ENCODE results near the gene HSPA2.
"Not testable (repeated sequence)": the region's sequence is repeated elsewhere in the genome, so short reads cannot be mapped to it uniquely, and the experiment has no call there.

HSPA2 gene

GRCh38 chr14:64516969-64517368 is 23.6 kb upstream of the HSPA2 start:
- no peak for DNase-seq

GRCh38 chr14:64517667-64518066 is 22.9 kb upstream of the HSPA2 start:
- DNase-seq, result not testable (repeated sequence)

DNA sequence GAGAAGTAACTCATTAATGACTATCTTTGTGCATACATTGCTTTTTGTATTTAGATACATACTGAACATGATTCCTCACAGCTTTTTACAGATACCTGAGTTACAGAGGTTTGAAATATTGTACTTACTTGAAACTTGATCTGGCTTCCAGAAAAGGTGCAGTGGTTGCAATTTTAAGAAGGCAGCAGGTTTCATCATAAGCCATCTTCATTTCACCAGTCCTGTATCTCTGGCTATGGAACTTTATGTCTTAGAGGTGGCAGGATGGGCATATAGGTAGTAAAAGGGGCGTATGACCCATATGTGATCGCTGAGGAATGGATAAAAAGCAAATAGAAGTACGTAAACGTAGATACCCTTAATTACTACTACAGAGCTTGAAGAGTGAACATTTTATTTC is 22.3 kb upstream of the HSPA2 start:
- no peak for DNase-seq

- no peak for DNase-seq
Measured at GRCh38 chr14:64520699-64521098, 19.8 kb upstream of the HSPA2 start.

GRCh38 chr14:64522591-64523355 is 17.8 kb upstream of the HSPA2 start:
- no peak for DNase-seq

DNA sequence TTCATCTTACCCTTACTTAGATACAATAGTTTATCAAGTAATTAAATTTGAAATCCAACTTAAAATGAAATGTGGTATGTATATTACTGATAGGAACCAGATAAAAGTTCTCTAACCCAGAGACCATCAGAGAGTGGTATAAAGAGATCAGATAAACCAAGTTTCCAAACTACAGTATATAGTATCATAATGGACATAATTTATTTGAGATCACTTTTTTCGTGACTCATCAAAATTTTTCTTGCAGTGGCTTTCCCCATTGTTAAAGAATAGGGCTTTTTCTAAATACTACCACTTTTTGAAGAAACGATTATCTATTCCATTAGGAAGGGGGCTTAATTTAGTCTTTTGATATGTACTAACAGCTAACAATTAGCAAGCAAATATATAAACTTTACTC is 15.2 kb upstream of the HSPA2 start:
- no peak for DNase-seq

- DNase-seq, result no peak
Measured at GRCh38 chr14:64531567-64531966, 9.0 kb upstream of the HSPA2 start.

GRCh38 chr14:64536488-64537245 is 3.9 kb upstream of the HSPA2 start:
- DNase-seq, result no peak

GRCh38 chr14:64541261-64541971 is 875 bp downstream of the HSPA2 start:
- DNase-seq, result no peak

DNA sequence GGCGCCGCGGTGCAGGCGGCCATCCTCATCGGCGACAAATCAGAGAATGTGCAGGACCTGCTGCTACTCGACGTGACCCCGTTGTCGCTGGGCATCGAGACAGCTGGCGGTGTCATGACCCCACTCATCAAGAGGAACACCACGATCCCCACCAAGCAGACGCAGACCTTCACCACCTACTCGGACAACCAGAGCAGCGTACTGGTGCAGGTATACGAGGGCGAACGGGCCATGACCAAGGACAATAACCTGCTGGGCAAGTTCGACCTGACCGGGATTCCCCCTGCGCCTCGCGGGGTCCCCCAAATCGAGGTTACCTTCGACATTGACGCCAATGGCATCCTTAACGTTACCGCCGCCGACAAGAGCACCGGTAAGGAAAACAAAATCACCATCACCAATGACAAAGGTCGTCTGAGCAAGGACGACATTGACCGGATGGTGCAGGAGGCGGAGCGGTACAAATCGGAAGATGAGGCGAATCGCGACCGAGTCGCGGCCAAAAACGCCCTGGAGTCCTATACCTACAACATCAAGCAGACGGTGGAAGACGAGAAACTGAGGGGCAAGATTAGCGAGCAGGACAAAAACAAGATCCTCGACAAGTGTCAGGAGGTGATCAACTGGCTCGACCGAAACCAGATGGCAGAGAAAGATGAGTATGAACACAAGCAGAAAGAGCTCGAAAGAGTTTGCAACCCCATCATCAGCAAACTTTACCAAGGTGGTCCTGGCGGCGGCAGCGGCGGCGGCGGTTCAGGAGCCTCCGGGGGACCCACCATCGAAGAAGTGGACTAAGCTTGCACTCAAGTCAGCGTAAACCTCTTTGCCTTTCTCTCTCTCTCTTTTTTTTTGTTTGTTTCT is 1.7 kb downstream of the HSPA2 start:
- DNase-seq, result peak; percentile 72

DNA sequence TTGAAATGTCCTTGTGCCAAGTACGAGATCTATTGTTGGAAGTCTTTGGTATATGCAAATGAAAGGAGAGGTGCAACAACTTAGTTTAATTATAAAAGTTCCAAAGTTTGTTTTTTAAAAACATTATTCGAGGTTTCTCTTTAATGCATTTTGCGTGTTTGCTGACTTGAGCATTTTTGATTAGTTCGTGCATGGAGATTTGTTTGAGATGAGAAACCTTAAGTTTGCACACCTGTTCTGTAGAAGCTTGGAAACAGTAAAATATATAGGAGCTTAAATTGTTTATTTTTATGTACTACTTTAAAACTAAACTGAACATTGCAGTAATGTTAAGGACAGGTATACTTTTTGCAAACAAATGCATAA is 2.3 kb downstream of the HSPA2 start:
- no peak for DNase-seq

DNA sequence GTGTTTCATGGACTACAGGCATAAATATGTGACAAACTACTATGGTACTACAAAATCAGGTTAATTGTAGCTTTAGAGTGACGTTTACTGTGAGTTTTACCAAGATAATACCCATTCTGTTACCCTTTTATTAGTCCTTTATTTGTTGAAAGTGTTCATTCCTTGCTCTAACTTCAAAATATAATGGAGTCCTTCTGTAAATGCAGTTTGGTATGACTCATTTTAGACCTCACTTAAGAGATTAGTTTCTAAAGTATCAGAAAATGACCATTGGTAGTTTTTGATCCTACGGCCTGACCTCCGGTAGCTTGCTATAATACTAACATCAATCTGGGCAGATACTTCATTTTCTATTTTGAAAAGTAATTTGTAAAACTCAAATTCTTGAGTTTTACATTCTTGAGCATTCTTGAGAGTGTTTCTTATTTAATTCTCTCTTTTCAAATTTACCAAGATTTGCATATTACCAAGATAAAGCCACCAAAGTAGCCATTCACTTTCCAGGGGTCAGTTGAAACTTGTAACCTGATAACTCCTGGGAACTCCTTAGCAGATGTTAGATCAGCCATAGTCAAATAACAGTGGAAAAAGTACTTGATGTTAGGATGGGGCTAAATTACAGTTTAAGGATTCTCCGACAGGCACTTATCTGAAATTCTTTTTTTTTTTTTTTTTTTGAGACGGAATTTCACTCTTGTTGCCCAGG is 4.2 kb downstream of the HSPA2 start:
- DNase-seq, result no peak

DNA sequence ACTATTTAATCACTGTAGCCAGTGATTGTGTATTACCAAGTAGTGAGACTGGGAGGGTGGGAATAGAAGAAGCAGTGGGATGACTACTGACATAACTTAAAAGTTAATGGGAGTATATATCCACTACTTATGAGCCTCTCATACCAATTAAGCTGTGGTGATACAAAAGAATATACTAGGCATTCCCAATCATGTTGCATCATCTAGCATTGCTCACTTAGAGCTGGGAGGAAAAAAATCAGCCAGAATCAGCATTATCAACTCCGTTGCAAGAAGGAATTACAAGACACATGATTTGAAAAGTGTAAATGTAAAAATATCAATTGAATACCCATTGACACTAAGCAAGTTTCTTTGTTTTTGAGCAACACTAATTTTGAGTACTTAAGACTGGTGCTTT is 8.5 kb downstream of the HSPA2 start:
- DNase-seq, result no peak

GRCh38 chr14:64549791-64550620 is 9.5 kb downstream of the HSPA2 start, which contains the start of gene PPP1R36:
Gene PPP1R36 (plus strand): TSS chr14:64549961. CDS start chr14:64549998, 37 bp downstream.
- DNase-seq, result peak; percentile 83

- peak; percentile 39 for DNase-seq
Measured at GRCh38 chr14:64550621-64551333, 10.2 kb downstream of the HSPA2 start.

- DNase-seq, result no peak
Measured at GRCh38 chr14:64554556-64554955, 14.0 kb downstream of the HSPA2 start.

DNA sequence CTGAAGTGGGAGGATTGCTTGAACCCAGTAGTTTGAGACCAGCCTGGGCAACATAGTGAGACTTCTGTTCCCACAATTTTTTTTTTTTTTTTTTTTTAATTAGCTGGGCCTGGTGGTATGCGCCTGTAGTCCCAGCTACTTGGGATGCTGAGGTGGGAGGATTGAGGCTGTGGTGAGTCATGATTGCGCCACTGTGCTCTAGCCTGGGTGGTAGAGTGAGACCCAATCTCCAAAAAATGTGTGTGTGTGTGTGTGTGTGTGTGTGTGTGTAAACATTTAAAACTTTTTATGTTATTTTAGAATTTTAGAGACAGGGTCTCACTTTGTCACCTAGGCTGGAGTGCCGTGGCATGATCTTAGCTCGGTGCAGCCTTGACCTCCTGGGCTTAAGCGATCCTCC is 16.0 kb downstream of the HSPA2 start:
- DNase-seq, result no peak

GRCh38 chr14:64558216-64558615 is 17.7 kb downstream of the HSPA2 start:
- not testable (repeated sequence) for DNase-seq

DNA sequence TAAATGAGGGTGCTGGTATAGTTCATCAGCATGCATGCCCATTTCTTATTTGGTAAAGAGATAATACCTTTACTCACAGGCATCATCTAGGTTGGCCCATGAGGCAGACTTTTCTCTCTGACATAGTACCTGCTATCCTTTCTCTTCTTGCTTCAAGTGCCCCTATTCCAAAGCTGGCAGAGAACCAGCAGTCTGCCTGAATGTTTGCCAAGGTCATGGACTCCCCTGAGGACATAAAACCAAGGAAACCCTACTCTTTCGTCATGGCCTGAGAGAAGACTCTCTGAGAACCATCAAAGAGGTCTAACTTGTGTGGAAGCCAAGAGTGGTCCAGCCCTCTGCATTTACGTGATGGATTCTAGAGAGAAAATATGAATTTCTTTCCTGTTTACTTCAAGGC is 21.1 kb downstream of the HSPA2 start:
- DNase-seq, result no peak

GRCh38 chr14:64562436-64562835 is 21.9 kb downstream of the HSPA2 start:
- no peak for DNase-seq

All from retina (tissue), 1 donor.